ENCODE results near the gene EPB41L4A.

- TF ChIP-seq CTCF (IDR thresholded peaks at IDR 0.05) (no peak), POLR2A (IDR thresholded peaks at IDR 0.05) (no peak)
Observed at GRCh38 chr5:112165399-112165798, 253.7 kb downstream of the EPB41L4A start.

All from lower leg skin (tissue), 3 donors.